Mesothelial cell of epicardium (in vitro differentiated cells): ENCODE data around the gene AGBL4. TPM values are rescaled to one million over a fixed set of nuclear protein-coding genes. Genes with fewer than 3 reads are reported as not detected.

Source experiments
- DNase-seq, 2 experiments: peaks; one replicate each; pipeline ENCODE4 v3.0.0; 2021; ENCODE audit warnings: low spot score in 2 of 2; ENCODE audit not compliant: unreplicated experiment in 2 of 2
- H3K27ac Mint-ChIP-seq: 2 replicates; pipeline ENCODE4 v1.8.0; 2021; ENCODE audit warnings: mixed read lengths
- H3K27me3 Mint-ChIP-seq: 2 replicates; pipeline ENCODE4 v1.8.0; 2021; ENCODE audit warnings: low read depth, mixed read lengths
- H3K36me3 Mint-ChIP-seq: 2 replicates; pipeline ENCODE4 v1.8.0; 2021; ENCODE audit warnings: mixed read lengths
- H3K4me1 Mint-ChIP-seq: 2 replicates; pipeline ENCODE4 v1.8.0; 2021; ENCODE audit warnings: mixed read lengths
- H3K4me3 Mint-ChIP-seq: 2 replicates; pipeline ENCODE4 v1.8.0; 2021; ENCODE audit warnings: mild to moderate bottlenecking, moderate library complexity, mixed read lengths
- H3K9me3 Mint-ChIP-seq: 2 replicates; pipeline ENCODE4 v1.8.0; 2021; ENCODE audit warnings: mixed read lengths
- CTCF ChIP-seq: fragments of 200-600 bp; sonication (generic); IDR thresholded peaks from one replicate; pipeline ENCODE4 v1.5.0; 2021; ENCODE audit warnings: antibody characterized with exemption; ENCODE audit not compliant: unreplicated experiment
- total RNA-seq: library from RNA; stranded (reverse); gene quantifications from 3 replicates; pipeline ENCODE4 v1.2.1, GENCODE V29; 2021

Gene AGBL4
- total RNA-seq, 1 donor from 2014 or later, result 0.42 TPM

DNA sequence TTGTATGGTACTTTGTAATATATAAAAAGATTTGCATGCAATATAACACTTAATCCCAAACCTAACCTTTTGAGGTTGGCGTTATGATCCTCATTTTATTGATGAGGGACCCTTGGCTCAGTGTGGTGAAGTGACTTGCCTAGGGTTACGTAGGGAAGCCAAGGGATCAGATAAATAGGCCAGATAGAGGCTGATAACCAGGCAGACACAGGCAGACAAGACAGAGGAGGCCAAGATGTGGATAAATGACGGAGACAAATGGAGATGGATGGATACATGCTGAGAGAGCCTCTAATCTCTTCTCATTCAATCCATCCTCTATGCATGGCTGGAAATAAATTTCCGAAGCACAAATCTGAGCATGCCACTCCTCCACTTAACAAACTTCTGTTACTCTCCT is 1414.9 kb downstream of the AGBL4 start:
- Mint-ChIP-seq H3K27me3 (peaks cover 23% of the 10 kb centered on the region), H3K9me3 (no peaks in the 10 kb centered on the region), H3K4me3 (no peak overlapping the region), H3K36me3 (no peaks in the 10 kb centered on the region), H3K27ac (no peak overlapping the region), H3K4me1 (peaks cover 3% of the 10 kb centered on the region)
- DNase-seq, result no peak
- TF ChIP-seq CTCF, result no peak

- TF ChIP-seq CTCF, result no peak
- no peaks in the 10 kb centered on the region for H3K36me3 Mint-ChIP-seq
- no peaks in the 10 kb centered on the region for H3K9me3 Mint-ChIP-seq
- no peak overlapping the region for H3K4me3 Mint-ChIP-seq
- no peaks in the 10 kb centered on the region for H3K4me1 Mint-ChIP-seq
- no peak overlapping the region for H3K27ac Mint-ChIP-seq
- DNase-seq, result no peak
- H3K27me3 Mint-ChIP-seq, result peaks cover 31% of the 10 kb centered on the region
Observed at GRCh38 chr1:48603222-48603621, 1420.5 kb downstream of the AGBL4 start.

- H3K27ac Mint-ChIP-seq, result no peak overlapping the region
- no peak for DNase-seq
- peaks cover 27% of the 10 kb centered on the region for H3K27me3 Mint-ChIP-seq
- H3K4me1 Mint-ChIP-seq, result no peaks in the 10 kb centered on the region
- no peaks in the 10 kb centered on the region for H3K36me3 Mint-ChIP-seq
- H3K4me3 Mint-ChIP-seq, result no peak overlapping the region
- H3K9me3 Mint-ChIP-seq, result no peaks in the 10 kb centered on the region
- TF ChIP-seq CTCF, result no peak
Observed at GRCh38 chr1:48602349-48602748, 1421.4 kb downstream of the AGBL4 start.

- no peaks in the 10 kb centered on the region for H3K36me3 Mint-ChIP-seq
- no peak overlapping the region for H3K4me3 Mint-ChIP-seq
- H3K27ac Mint-ChIP-seq, result no peak overlapping the region
- H3K27me3 Mint-ChIP-seq, result peaks cover 15% of the 10 kb centered on the region
- no peak for TF ChIP-seq CTCF
- no peaks in the 10 kb centered on the region for H3K9me3 Mint-ChIP-seq
- no peak for DNase-seq
- H3K4me1 Mint-ChIP-seq, result peaks cover 16% of the 10 kb centered on the region
Observed at GRCh38 chr1:48600182-48600581, 1423.6 kb downstream of the AGBL4 start.

DNA sequence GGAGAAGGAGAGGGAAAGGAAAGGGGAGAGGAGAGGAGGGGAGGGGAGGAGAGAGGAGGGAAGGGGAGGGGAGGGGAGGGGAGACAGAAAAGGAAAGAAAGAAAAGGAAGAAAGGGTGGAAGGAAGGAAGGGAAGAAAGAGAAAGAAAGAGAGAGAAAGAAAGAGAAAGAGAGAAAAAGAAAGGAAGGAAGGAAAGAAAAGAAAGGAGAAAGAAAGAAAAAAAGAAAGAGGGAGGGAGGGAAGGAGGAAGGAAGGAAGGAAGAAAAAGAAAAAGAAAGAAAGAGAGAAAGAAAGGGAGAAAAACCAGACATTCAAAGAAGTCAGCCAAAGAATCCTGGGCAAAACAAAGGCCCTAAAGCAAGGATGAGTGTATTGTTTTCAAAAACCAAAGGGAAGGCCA is 1426.1 kb downstream of the AGBL4 start:
- H3K4me1 Mint-ChIP-seq, result peaks cover 16% of the 10 kb centered on the region
- no peak overlapping the region for H3K27ac Mint-ChIP-seq
- H3K36me3 Mint-ChIP-seq, result no peaks in the 10 kb centered on the region
- peaks cover 4% of the 10 kb centered on the region for H3K27me3 Mint-ChIP-seq
- DNase-seq, result no peak
- TF ChIP-seq CTCF, result no peak
- H3K4me3 Mint-ChIP-seq, result no peak overlapping the region
- no peaks in the 10 kb centered on the region for H3K9me3 Mint-ChIP-seq

DNA sequence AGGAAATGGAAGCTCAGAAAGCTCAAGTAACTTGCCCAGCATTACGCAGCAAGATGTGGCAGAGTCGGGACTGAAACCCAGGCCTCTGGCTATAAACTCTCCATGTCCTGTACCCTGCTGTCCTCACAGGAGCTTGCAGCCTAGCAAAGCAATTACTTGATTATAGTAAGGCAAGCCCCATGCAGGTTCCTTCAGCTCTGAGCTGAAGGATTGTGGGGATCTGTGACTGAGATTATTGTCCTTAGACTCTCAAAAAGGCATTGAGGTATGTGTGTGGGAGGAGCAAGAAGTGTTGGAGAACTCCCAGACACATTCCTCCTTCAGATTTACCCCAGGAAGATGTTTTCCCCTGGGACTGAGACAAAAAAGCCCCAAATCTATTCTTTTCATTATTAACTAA is 1427.7 kb downstream of the AGBL4 start:
- H3K4me1 Mint-ChIP-seq, result peaks cover 16% of the 10 kb centered on the region
- no peak overlapping the region for H3K4me3 Mint-ChIP-seq
- no peaks in the 10 kb centered on the region for H3K36me3 Mint-ChIP-seq
- H3K27me3 Mint-ChIP-seq, result no peaks in the 10 kb centered on the region
- DNase-seq, result no peak
- H3K27ac Mint-ChIP-seq, result peak overlapping the region; percentile 67
- H3K9me3 Mint-ChIP-seq, result no peaks in the 10 kb centered on the region
- TF ChIP-seq CTCF, result no peak
